ENCODE measurements around the gene INSYN1.
A peak's percentile ranks its signal among the peaks of the same experiment; 100 is the strongest.
"Not testable (repeated sequence)": the region's sequence is repeated elsewhere in the genome, so short reads cannot be mapped to it uniquely, and the experiment has no call there.

The INSYN1 gene

GRCh38 chr15:73714695-73715301, 38.4 kb downstream of the INSYN1 start:
- DNase-seq (ENCODE audit: low read depth in 2 of 2), result no peak

GRCh38 chr15:73712107-73712506, 41.0 kb downstream of the INSYN1 start:
- no peak for DNase-seq (ENCODE audit: low read depth in 2 of 2)

- DNase-seq (ENCODE audit: low read depth in 2 of 2), result no peak
Measured at GRCh38 chr15:73711526-73711925, 41.6 kb downstream of the INSYN1 start.

- DNase-seq (ENCODE audit: low read depth in 2 of 2), result no peak
Measured at GRCh38 chr15:73710321-73710720, 42.8 kb downstream of the INSYN1 start.

- no peak for DNase-seq (ENCODE audit: low read depth in 2 of 2)
Measured at GRCh38 chr15:73709686-73710085, 43.5 kb downstream of the INSYN1 start.

GRCh38 chr15:73709241-73709640, 43.9 kb downstream of the INSYN1 start:
- DNase-seq (ENCODE audit: low read depth in 2 of 2), result no peak

GRCh38 chr15:73708691-73709090, 44.5 kb downstream of the INSYN1 start:
- no peak for DNase-seq (ENCODE audit: low read depth in 2 of 2)

GRCh38 chr15:73704869-73705645, 48.1 kb downstream of the INSYN1 start:
- peak; percentile 11 for DNase-seq (ENCODE audit: low read depth in 2 of 2)

GRCh38 chr15:73704142-73704868, 48.8 kb downstream of the INSYN1 start:
- DNase-seq (ENCODE audit: low read depth in 2 of 2), result not testable (repeated sequence)

- DNase-seq (ENCODE audit: low read depth in 2 of 2), result not testable (repeated sequence)
Measured at GRCh38 chr15:73703601-73704000, 49.5 kb downstream of the INSYN1 start.

GRCh38 chr15:73702311-73703239, 50.6 kb downstream of the INSYN1 start:
- DNase-seq (ENCODE audit: low read depth in 2 of 2), result not testable (repeated sequence)

GRCh38 chr15:73700041-73700842, 52.9 kb downstream of the INSYN1 start:
- DNase-seq (ENCODE audit: low read depth in 2 of 2), result peak; percentile 40 to 51

GRCh38 chr15:73699249-73700040, 53.7 kb downstream of the INSYN1 start:
- DNase-seq (ENCODE audit: low read depth in 2 of 2), result no peak

- DNase-seq (ENCODE audit: low read depth in 2 of 2), result peak; percentile 21 to 46
Measured at GRCh38 chr15:73697033-73697467, 56.1 kb downstream of the INSYN1 start.

GRCh38 chr15:73696641-73697001, 56.5 kb downstream of the INSYN1 start:
- DNase-seq (ENCODE audit: low read depth in 2 of 2), result no peak

GRCh38 chr15:73695773-73696640, 57.1 kb downstream of the INSYN1 start:
- DNase-seq (ENCODE audit: low read depth in 2 of 2), result no peak

GRCh38 chr15:73694419-73694818, 58.7 kb downstream of the INSYN1 start:
- no peak for DNase-seq (ENCODE audit: low read depth in 2 of 2)

- DNase-seq (ENCODE audit: low read depth in 2 of 2), result no peak
Measured at GRCh38 chr15:73691396-73691795, 61.8 kb downstream of the INSYN1 start.

- DNase-seq (ENCODE audit: low read depth in 2 of 2), result no peak
Measured at GRCh38 chr15:73688455-73688854, 64.7 kb downstream of the INSYN1 start.

Data from stimulated activated CD8-positive, alpha-beta memory T cell treated with anti-CD3 and anti-CD28 coated beads, Interleukin-15, amount 100 ng/mL, for 4 hours (primary cell).